PFSK-1 (cell line): ENCODE measurements around the gene C1QTNF5.

ENCODE experiments used
- FOXP2 ChIP-seq: optimal IDR thresholded peaks from 2 replicates; pipeline ENCODE3; 2011; ENCODE audit warnings: borderline replicate concordance, control low read depth, inconsistent platforms; ENCODE audit not compliant: insufficient read depth; ENCODE audit errors: extremely low read length, extremely low read depth
- POLR2AphosphoS5 ChIP-seq: IDR thresholded peaks from 2 replicates; pipeline ENCODE4 v1.6.1; 2012; ENCODE audit warnings: low read depth, mild to moderate bottlenecking, control low read depth, low read length, moderate library complexity
- SIN3A ChIP-seq: IDR thresholded peaks from 2 replicates; pipeline ENCODE4 v1.6.1; 2012; ENCODE audit warnings: mild to moderate bottlenecking, low read length, moderate library complexity, borderline replicate concordance; ENCODE audit not compliant: insufficient read depth
- TAF1 ChIP-seq: IDR thresholded peaks from 2 replicates; pipeline ENCODE4 v1.6.1; 2012; ENCODE audit warnings: low read length, control low read depth, borderline replicate concordance; ENCODE audit not compliant: insufficient read depth
- TF ChIP-seq, protein P1 (sequence below), 2 experiments: IDR thresholded peaks; 2 replicates each; pipeline versions ENCODE4 v1.6.1 to v1.8.0; 2011 to 2012; ENCODE audit warnings: low read depth in 2 of 2, low read length in 2 of 2, control low read depth in 1 of 2, inconsistent platforms in 1 of 2, mild to moderate bottlenecking in 1 of 2, moderate library complexity in 1 of 2; ENCODE audit not compliant: insufficient read depth in 1 of 2

The C1QTNF5 gene

DNA sequence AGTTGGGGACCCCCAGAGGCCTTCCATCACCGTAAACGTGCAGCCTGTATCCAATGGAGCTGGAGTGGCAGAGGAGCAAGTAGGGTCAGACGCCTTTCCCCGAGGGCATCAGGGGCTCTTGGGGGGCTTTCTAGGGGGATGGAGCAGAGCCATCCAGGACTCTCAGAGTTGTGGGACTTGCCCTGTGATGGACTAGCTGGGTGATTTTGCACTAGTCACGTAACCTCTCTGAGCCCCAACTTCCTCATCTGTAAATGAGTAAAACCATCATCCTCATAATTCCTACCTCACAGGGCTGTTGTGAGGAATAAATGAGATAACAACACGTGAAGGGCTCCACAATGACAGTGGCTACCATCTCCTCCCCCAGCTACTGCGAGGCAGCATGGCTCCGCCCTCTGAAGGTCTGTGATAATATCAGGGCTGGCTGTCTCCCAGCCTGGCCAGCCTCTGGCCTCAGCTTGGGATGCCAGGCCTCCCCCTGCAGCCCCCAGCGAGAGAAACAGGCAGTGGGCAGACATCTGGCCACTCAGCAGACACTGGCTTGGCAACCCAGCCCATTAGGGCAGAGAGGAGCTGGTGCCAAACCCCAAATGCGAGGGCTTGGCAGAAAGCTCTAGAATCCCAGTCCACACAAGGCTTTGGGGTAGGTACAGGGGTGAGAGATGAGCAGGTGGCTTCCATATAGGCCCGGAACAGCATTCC is 34.1 kb upstream of the C1QTNF5 start:
- TF ChIP-seq SIN3A (no peak), TAF1 (no peak), FOXP2 (no peak), POLR2AphosphoS5 (no peak)
- TF ChIP-seq, protein P1, sequence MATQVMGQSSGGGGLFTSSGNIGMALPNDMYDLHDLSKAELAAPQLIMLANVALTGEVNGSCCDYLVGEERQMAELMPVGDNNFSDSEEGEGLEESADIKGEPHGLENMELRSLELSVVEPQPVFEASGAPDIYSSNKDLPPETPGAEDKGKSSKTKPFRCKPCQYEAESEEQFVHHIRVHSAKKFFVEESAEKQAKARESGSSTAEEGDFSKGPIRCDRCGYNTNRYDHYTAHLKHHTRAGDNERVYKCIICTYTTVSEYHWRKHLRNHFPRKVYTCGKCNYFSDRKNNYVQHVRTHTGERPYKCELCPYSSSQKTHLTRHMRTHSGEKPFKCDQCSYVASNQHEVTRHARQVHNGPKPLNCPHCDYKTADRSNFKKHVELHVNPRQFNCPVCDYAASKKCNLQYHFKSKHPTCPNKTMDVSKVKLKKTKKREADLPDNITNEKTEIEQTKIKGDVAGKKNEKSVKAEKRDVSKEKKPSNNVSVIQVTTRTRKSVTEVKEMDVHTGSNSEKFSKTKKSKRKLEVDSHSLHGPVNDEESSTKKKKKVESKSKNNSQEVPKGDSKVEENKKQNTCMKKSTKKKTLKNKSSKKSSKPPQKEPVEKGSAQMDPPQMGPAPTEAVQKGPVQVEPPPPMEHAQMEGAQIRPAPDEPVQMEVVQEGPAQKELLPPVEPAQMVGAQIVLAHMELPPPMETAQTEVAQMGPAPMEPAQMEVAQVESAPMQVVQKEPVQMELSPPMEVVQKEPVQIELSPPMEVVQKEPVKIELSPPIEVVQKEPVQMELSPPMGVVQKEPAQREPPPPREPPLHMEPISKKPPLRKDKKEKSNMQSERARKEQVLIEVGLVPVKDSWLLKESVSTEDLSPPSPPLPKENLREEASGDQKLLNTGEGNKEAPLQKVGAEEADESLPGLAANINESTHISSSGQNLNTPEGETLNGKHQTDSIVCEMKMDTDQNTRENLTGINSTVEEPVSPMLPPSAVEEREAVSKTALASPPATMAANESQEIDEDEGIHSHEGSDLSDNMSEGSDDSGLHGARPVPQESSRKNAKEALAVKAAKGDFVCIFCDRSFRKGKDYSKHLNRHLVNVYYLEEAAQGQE (IDR thresholded peaks at IDR 0.05; ENCODE audit: insufficient read depth in 1 of 2, low read depth in 2 of 2, low read length in 2 of 2), result no peak

GRCh38 chr11:119373921-119374631 is 33.4 kb upstream of the C1QTNF5 start:
- TF ChIP-seq POLR2AphosphoS5 (no peak), SIN3A (no peak), FOXP2 (no peak), TAF1 (no peak)
- TF ChIP-seq, protein P1 (IDR thresholded peaks at IDR 0.05; ENCODE audit: insufficient read depth in 1 of 2, low read depth in 2 of 2, low read length in 2 of 2), result no peak

DNA sequence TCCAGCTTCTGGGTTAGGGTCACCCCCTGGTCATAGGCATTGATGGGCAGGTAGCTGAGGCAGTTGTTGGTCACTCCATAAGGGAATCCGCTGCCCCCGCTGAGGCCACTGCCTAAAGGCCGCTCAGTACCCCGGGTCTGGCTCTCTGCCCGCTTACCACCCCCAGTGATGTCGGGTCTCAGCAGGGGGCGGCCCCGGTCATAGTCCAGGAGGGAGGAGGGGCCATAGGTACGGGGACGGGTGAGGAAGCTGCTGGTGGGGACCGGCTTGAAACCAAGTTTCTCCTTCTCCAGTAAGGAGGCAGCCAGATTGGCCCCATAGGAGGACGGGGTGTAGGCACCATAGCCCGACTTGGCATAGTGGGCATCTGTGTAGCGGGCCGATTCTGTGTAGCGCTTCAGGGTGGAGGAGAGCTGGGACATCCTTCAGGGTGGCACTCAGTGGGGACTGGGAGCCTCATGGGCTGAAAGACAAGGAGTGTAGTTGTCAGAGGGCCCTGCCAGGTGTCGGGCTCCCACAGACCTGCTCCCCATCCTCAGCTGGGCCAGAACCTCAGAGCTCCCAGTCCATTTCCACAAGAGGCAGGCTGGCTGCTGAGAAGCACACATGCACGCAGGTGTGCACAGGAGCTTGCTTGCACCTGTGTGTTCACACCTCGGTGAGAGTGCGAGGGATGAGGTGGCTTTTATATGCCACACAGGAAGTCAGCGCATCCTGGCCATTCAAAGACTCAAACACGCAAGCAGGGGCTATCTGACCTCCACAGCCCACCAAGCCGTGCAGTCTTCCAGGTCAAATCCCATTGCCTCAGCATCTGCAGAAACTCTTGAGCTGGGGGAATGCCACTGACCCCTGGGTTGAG is 32.6 kb upstream of the C1QTNF5 start:
- TF ChIP-seq FOXP2 (no peak), TAF1 (no peak), POLR2AphosphoS5 (no peak), SIN3A (no peak)
- TF ChIP-seq, protein P1 (IDR thresholded peaks at IDR 0.05; ENCODE audit: insufficient read depth in 1 of 2, low read depth in 2 of 2, low read length in 2 of 2), result no peak

DNA sequence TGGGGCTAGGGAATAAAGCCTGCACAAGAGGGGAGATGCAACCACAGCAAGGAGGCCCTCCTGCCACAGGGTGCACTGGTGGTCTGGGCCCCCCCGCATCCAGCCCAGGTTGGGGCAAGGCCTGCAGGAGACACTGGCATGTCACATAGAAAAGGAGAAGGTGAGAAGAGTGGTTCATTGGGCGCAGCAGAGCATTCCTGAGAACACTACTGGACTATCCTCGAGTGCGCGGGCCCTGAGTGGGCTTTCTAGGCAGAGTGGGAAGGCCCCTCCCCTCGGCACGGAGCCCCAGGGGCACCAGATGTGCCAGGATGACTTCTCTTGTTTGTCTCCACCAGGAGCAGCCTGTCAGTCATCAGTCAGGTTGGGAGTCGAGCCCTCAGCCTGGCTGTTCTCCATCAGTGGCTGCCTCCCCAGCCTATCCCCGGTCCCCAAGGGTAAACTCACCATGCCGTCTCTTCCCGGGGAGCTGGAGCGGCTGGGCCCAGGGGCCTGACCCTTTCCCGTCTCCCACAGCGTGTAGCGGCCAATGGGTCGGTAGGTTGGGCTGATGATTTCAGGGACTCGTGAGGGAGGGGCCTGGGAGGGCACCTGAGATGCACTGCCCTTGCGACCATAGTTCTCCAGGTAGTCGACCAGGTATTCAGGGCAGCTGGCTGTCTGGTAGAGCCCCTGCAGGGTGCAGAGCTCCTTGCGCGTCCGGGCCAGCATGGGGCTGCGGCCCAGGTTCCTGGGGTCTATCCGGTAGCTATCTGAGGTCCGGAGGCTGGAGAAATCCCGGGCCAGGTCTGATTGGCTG is 31.8 kb upstream of the C1QTNF5 start:
- TF ChIP-seq, protein P1 (IDR thresholded peaks at IDR 0.05; ENCODE audit: insufficient read depth in 1 of 2, low read depth in 2 of 2, low read length in 2 of 2), result no peak
- TF ChIP-seq SIN3A (no peak), TAF1 (no peak), POLR2AphosphoS5 (no peak), FOXP2 (no peak)
